GM13977 (cell line): ENCODE data around the gene OBSCN.
A peak's percentile ranks its signal among the peaks of the same experiment; 100 is the strongest.

ENCODE experiments used
- DNase-seq: peaks from one replicate; pipeline ENCODE4 v3.0.0; 2012; ENCODE audit warnings: low spot score
- in situ Hi-C: fragments of 300-500 bp; cut with MboI; formaldehyde crosslinking; loops from one replicate; pipeline ENCODE4 v1.12.0; 2022; ENCODE audit warnings: low sequenced_read_pairs, low pct_unique_long_range_greater_than_20kb, mixed read lengths, inconsistent platforms; ENCODE audit not compliant: unreplicated experiment
- TF ChIP-seq, protein P1 (sequence below): IDR thresholded peaks from 2 replicates; pipeline ENCODE4 v1.5.1; 2012; ENCODE audit warnings: mild to moderate bottlenecking, control low read depth; ENCODE audit not compliant: insufficient read depth; ENCODE audit errors: extremely low read depth, missing control alignments

The OBSCN gene

GRCh38 chr1:228385232-228385631 lies 177.4 kb downstream of the OBSCN start:
- TF ChIP-seq, protein P1, sequence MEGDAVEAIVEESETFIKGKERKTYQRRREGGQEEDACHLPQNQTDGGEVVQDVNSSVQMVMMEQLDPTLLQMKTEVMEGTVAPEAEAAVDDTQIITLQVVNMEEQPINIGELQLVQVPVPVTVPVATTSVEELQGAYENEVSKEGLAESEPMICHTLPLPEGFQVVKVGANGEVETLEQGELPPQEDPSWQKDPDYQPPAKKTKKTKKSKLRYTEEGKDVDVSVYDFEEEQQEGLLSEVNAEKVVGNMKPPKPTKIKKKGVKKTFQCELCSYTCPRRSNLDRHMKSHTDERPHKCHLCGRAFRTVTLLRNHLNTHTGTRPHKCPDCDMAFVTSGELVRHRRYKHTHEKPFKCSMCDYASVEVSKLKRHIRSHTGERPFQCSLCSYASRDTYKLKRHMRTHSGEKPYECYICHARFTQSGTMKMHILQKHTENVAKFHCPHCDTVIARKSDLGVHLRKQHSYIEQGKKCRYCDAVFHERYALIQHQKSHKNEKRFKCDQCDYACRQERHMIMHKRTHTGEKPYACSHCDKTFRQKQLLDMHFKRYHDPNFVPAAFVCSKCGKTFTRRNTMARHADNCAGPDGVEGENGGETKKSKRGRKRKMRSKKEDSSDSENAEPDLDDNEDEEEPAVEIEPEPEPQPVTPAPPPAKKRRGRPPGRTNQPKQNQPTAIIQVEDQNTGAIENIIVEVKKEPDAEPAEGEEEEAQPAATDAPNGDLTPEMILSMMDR = no peak
- in situ Hi-C loops = no loop called here
- DNase-seq = no peak

DNA sequence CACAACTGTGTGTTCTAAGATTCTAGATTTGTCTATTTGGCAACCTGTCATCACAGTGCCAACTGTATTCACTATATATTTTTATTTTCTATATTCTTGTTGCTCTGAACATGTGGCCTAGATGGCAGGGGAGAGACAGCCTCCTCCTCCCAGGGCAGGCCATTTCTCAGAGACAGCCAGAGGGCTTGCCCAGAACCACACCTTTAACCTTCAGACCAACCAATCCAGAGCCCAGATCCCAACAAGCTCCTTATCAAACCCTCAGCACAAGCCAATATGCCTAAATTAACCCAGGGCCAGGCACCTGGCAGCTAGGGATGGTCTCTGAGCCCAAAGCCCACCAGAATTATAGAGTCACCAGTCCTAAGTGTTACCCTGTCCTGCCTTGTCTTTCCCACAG lies 179.5 kb downstream of the OBSCN start:
- no peak for DNase-seq
- in situ Hi-C loops = no loop called here
- TF ChIP-seq, protein P1 = no peak

DNA sequence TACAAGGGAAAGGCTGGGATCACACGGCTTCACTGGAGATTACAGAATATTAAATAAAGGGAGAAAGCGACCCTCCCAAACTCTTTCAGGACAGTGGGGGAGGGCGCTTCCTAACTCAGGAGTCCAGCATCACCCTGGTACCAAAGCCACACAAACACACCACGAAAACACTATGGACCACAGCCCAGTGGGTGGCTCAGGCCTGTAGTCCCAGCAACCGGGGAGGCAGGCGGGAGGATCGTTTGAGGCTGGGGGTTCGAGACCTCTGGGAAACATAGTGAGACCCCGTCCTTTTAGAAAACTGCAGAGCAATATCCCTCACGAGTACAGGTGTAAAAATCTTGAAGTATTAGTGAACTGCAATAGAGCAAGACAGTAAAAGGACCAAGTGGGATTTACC lies 182.8 kb downstream of the OBSCN start:
- in situ Hi-C loops = no loop called here
- TF ChIP-seq, protein P1 = no peak

DNA sequence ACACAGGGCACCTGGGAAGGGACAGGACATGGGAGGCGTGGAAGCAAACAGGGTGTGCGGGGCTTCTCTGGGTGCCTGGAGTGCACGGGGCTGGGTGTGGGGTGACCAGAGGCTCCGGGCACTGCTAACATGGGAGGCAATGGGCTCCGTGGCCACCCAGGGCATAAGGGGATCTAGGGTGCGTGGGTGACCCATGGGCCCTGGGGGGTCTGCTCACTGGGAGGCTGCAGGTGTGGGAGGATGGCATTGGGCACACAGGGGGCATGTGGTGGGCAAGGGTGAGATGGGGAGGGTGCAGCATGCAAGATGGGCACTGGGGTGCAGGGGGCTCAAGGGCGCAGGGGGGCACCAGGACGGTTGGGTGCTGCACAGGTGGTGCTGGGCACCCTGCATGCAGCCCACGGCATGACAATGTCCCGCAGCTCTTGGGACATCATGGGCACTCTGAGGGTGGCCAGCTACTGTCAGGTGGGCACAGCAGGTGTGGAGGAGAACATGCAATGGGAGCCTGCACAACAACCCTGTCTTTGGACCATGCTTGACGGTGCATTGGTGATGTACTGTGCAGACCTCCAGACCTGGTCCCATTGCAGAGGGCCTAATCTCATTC lies 183.7 kb downstream of the OBSCN start:
- TF ChIP-seq, protein P1 = no peak
- in situ Hi-C loops = no loop called here
- no peak for DNase-seq

More for the DNA sequence above, 182.8 kb downstream of the OBSCN start:
- DNase-seq = no peak

GRCh38 chr1:228392111-228392936 lies 184.5 kb downstream of the OBSCN start:
- TF ChIP-seq, protein P1 = no peak
- in situ Hi-C loops = no loop called here
- no peak for DNase-seq

- in situ Hi-C loops = no loop called here
- no peak for DNase-seq
- TF ChIP-seq, protein P1 = peak; percentile 26
These were observed 185.4 kb downstream of the OBSCN start for GRCh38 chr1:228393268-228393701.
